ENCODE measurements around the gene ADAMTSL5.

GRCh38 chr19:1527650-1528309, 15.0 kb upstream of the ADAMTSL5 start:
- TF ChIP-seq, protein P1, sequence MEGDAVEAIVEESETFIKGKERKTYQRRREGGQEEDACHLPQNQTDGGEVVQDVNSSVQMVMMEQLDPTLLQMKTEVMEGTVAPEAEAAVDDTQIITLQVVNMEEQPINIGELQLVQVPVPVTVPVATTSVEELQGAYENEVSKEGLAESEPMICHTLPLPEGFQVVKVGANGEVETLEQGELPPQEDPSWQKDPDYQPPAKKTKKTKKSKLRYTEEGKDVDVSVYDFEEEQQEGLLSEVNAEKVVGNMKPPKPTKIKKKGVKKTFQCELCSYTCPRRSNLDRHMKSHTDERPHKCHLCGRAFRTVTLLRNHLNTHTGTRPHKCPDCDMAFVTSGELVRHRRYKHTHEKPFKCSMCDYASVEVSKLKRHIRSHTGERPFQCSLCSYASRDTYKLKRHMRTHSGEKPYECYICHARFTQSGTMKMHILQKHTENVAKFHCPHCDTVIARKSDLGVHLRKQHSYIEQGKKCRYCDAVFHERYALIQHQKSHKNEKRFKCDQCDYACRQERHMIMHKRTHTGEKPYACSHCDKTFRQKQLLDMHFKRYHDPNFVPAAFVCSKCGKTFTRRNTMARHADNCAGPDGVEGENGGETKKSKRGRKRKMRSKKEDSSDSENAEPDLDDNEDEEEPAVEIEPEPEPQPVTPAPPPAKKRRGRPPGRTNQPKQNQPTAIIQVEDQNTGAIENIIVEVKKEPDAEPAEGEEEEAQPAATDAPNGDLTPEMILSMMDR (IDR thresholded peaks at IDR 0.05), result no peak
- TF ChIP-seq POLR2A (IDR thresholded peaks at IDR 0.05), result no peak

Measured in esophagus squamous epithelium (tissue), 4 donors.